HepG2 (cell line): ENCODE data around the gene FGF10. TPM values are rescaled to one million over a fixed set of nuclear protein-coding genes. Genes with fewer than 3 reads are reported as not detected.

ENCODE experiments used
- ATAC-seq: fragments of 200-7000 bp; cut with Tn5 transposase; 3 replicates; pipeline ENCODE4 v1.9.1; 2020; ENCODE audit warnings: mild to moderate bottlenecking, moderate library complexity
- BruUV-seq: library from RNA; stranded (reverse); fragments of 400-500 nt; replicated peaks from 2 replicates; lab custom pipeline; 2021; lab: Mats Ljungman, UMichigan
- CTCF ChIA-PET: fragments of 300-600 bp; formaldehyde crosslinking; extraction: SDS; loops from one replicate; lab custom pipeline; 2021; ENCODE audit warnings: low total read pairs, inconsistent platforms, low intra/inter-chr PET ratio; lab: Yijun Ruan, JAX
- POLR2A ChIA-PET: fragments of 350-600 bp; sonication (Branson Sonifier 250); formaldehyde crosslinking; loops from one replicate; lab custom pipeline; 2020; ENCODE audit warnings: antibody characterized with exemption, inconsistent platforms; lab: Yijun Ruan, JAX
- DNase-seq: peaks from one replicate; pipeline ENCODE4 v3.0.0-alpha.2; 2015; ENCODE audit warnings: low spot score
- FAIRE-seq: peaks from 3 replicates; lab custom pipeline; 2011; peaks lifted over from hg19 to GRCh38; lab: Jason Lieb, UNC
- H2AFZ ChIP-seq: one replicate; pipeline ENCODE4 v1.6.1; 2011; ENCODE audit warnings: low read length, inconsistent platforms
- H3K27ac ChIP-seq: fragments of 300-600 bp; 3 replicates; pipeline ENCODE4 v1.8.0; 2011; ENCODE audit warnings: mixed run types, mild to moderate bottlenecking, mixed read lengths, low read length, inconsistent platforms; ENCODE audit not compliant: insufficient read depth; ENCODE audit errors: extremely low read length
- H3K27me3 ChIP-seq, 2 experiments: fragments of 200-600 bp in 1 of 2; 2 replicates in 1 of 2; 3 replicates in 1 of 2; pipeline versions ENCODE4 v1.6.0 to v1.8.0; 2011; ENCODE audit warnings: low read length in 2 of 2, mild to moderate bottlenecking in 2 of 2, moderate library complexity in 2 of 2, inconsistent platforms in 1 of 2; ENCODE audit not compliant: insufficient read depth in 2 of 2, control insufficient read depth in 1 of 2
- H3K36me3 ChIP-seq, 2 experiments: fragments of 200-600 bp in 1 of 2; replicated peaks in 1 of 2; 2 replicates in 1 of 2; 3 replicates in 1 of 2; pipeline versions ENCODE4 v1.5.1 to v1.8.0; 2011; ENCODE audit warnings: low read length in 2 of 2, inconsistent platforms in 1 of 2; ENCODE audit not compliant: insufficient read depth in 2 of 2, control insufficient read depth in 1 of 2
- H3K4me1 ChIP-seq: 2 replicates; pipeline ENCODE4 v1.5.1; 2012; ENCODE audit warnings: low read length, inconsistent platforms; ENCODE audit not compliant: insufficient read depth
- H3K4me2 ChIP-seq: 2 replicates; pipeline ENCODE4 v1.6.0; 2011; ENCODE audit warnings: low read depth, low read length, inconsistent platforms
- H3K4me3 ChIP-seq, 3 experiments: fragments of 200-600 bp in 1 of 3; sonication (generic), shearing (Covaris generic) in 1 of 3; replicated peaks in 1 of 3; 2 replicates each; pipeline ENCODE4 v1.5.1; 2011 to 2016; ENCODE audit warnings: low read length in 3 of 3, inconsistent platforms in 2 of 3, low read depth in 2 of 3, mild to moderate bottlenecking in 2 of 3, control low read depth in 1 of 3, mixed read lengths in 1 of 3; ENCODE audit not compliant: insufficient read depth in 1 of 3
- H3K79me2 ChIP-seq: one replicate; pipeline ENCODE4 v1.6.1; 2011; ENCODE audit warnings: low read length, inconsistent platforms; ENCODE audit not compliant: insufficient read depth
- H3K9ac ChIP-seq: 2 replicates; pipeline ENCODE4 v1.6.0; 2011; ENCODE audit warnings: mild to moderate bottlenecking, low read depth, low read length, inconsistent platforms; ENCODE audit not compliant: insufficient read depth
- H3K9me3 ChIP-seq: 2 replicates; pipeline ENCODE4 v1.5.1; 2012; ENCODE audit warnings: mild to moderate bottlenecking, low read length
- H4K20me1 ChIP-seq: 2 replicates; pipeline ENCODE4 v1.6.0; 2011; ENCODE audit warnings: inconsistent platforms, mild to moderate bottlenecking, low read length, moderate library complexity; ENCODE audit not compliant: insufficient read depth
- CEBPZ ChIP-seq: IDR thresholded peaks from 2 replicates; pipeline ENCODE4 v1.6.1; 2012; ENCODE audit warnings: low read length, improper control_type of control experiment
- HNF4G ChIP-seq, 2 experiments: sonication (generic) in 1 of 2; formaldehyde crosslinking in 1 of 2; IDR thresholded peaks; 2 replicates each; pipeline versions ENCODE4 v1.4.0 to v1.6.1; 2011 to 2020; ENCODE audit warnings: borderline replicate concordance in 2 of 2, low read depth in 2 of 2, mild to moderate bottlenecking in 2 of 2, low read length in 1 of 2, missing genetic modification reagents in 1 of 2, moderate library complexity in 1 of 2
- IKZF4 ChIP-seq: sonication (generic); formaldehyde crosslinking; IDR thresholded peaks from 2 replicates; pipeline ENCODE4 v1.5.1; 2020; ENCODE audit warnings: borderline replicate concordance, mild to moderate bottlenecking, low read depth, missing genetic modification reagents; ENCODE audit errors: not compliant biosample characterization
- NCOA5 ChIP-seq: sonication (generic); formaldehyde crosslinking; IDR thresholded peaks from 2 replicates; pipeline ENCODE4 v1.4.0; 2020; ENCODE audit warnings: missing genetic modification reagents
- NFYB ChIP-seq: sonication (generic); formaldehyde crosslinking; IDR thresholded peaks from 2 replicates; pipeline ENCODE4 v1.4.0; 2020; ENCODE audit warnings: missing genetic modification reagents
- NKX3-1 ChIP-seq: sonication (generic); formaldehyde crosslinking; IDR thresholded peaks from 2 replicates; pipeline ENCODE4 v1.5.0; 2020; ENCODE audit warnings: missing genetic modification reagents
- NONO ChIP-seq, 2 experiments: fragments of 450-650 bp in 1 of 2; sonication (generic) in 1 of 2; formaldehyde crosslinking in 1 of 2; IDR thresholded peaks in 1 of 2; conservative IDR thresholded peaks in 1 of 2; 2 replicates each; pipeline versions ENCODE4 v1.6.1 to v1.8.0; 2017 to 2022; ENCODE audit warnings: mild to moderate bottlenecking in 1 of 2, missing genetic modification reagents in 1 of 2, moderate library complexity in 1 of 2
- SP4 ChIP-seq: sonication (generic); formaldehyde crosslinking; IDR thresholded peaks from 2 replicates; pipeline ENCODE4 v1.8.1; 2023; ENCODE audit warnings: mild to moderate bottlenecking, missing genetic modification reagents
- ZBTB38 ChIP-seq: sonication (generic); formaldehyde crosslinking; IDR thresholded peaks from 2 replicates; pipeline ENCODE4 v1.5.1; 2020; ENCODE audit warnings: mild to moderate bottlenecking, missing genetic modification reagents
- ZFP90 ChIP-seq: sonication (generic); formaldehyde crosslinking; IDR thresholded peaks from 2 replicates; pipeline ENCODE4 v1.8.0; 2022; ENCODE audit warnings: missing genetic modification reagents, mild to moderate bottlenecking, inconsistent platforms, borderline replicate concordance
- ZNF138 ChIP-seq: sonication (generic); formaldehyde crosslinking; IDR thresholded peaks from 2 replicates; pipeline ENCODE4 v1.5.0; 2020; ENCODE audit warnings: mild to moderate bottlenecking, low read depth, missing genetic modification reagents
- ZNF292 ChIP-seq: sonication (generic); formaldehyde crosslinking; IDR thresholded peaks from 2 replicates; pipeline ENCODE4 v1.8.1; 2022; ENCODE audit warnings: mild to moderate bottlenecking, low read depth, missing genetic modification reagents, borderline replicate concordance
- ZNF772 ChIP-seq: sonication (generic); formaldehyde crosslinking; IDR thresholded peaks from 2 replicates; pipeline ENCODE4 v1.5.0; 2020; ENCODE audit warnings: mild to moderate bottlenecking, missing genetic modification reagents
- ZNF891 ChIP-seq: sonication (generic); formaldehyde crosslinking; IDR thresholded peaks from 2 replicates; pipeline ENCODE4 v1.5.0; 2020; ENCODE audit warnings: mild to moderate bottlenecking, missing genetic modification reagents
- WGBS: methylation state at CpG from one replicate; pipeline ENCODE4 v1.1.6; 2017; ENCODE audit warnings: low lambda C conversion rate; 5-methylcytosine and 5-hydroxymethylcytosine counted together
- in situ Hi-C: cut with HindIII; loops from 2 replicates; pipeline ENCODE4 v1.10.0; 2017; ENCODE audit warnings: low pct_unique_long_range_greater_than_20kb; ENCODE audit not compliant: extremely low pct_ligation_motif_present
- intact Hi-C: fragments of 100-400 bp; cut with micrococcal nuclease; formaldehyde crosslinking; loops from one replicate; pipeline ENCODE4 v1.10.0; 2022; ENCODE audit not compliant: unreplicated experiment
- polyA plus RNA-seq, 8 experiments: library from polyadenylated mRNA; depleted of rRNA in 3 of 8; stranded (reverse) in 7 of 8; unstranded in 1 of 8; fragments of >200 nt; fragmentation: Illumina TruSeq in 4 of 8; extraction: Trizol in 4 of 8; gene quantifications; 2 replicates each; pipeline versions ENCODE4 v1.2.1 to v1.2.3, GENCODE V29; 2011 to 2016; ENCODE audit warnings: low read depth in 4 of 8, missing spikeins in 1 of 8, mixed read lengths in 1 of 8; ENCODE audit not compliant: insufficient read depth in 1 of 8
- total RNA-seq, 5 experiments: library from RNA; depleted of rRNA; stranded (reverse); fragments of >200 nt; fragmentation: Illumina TruSeq; extraction: Trizol; gene quantifications; 2 replicates each; pipeline ENCODE4 v1.2.3, GENCODE V29; 2016; ENCODE audit warnings: low read depth in 1 of 5
- TF ChIP-seq, protein P1 (sequence below): sonication (generic); formaldehyde crosslinking; conservative IDR thresholded peaks from 2 replicates; pipeline ENCODE4 v1.4.0; 2020; ENCODE audit warnings: missing genetic modification reagents
- TF ChIP-seq, protein P2 (sequence below): sonication (generic); formaldehyde crosslinking; IDR thresholded peaks from 2 replicates; pipeline ENCODE4 v1.5.0; 2020; ENCODE audit warnings: mild to moderate bottlenecking, missing genetic modification reagents
- TF ChIP-seq, protein P3 (sequence below): sonication (generic); formaldehyde crosslinking; IDR thresholded peaks from 2 replicates; pipeline ENCODE4 v1.4.0; 2020; ENCODE audit warnings: missing genetic modification reagents

The FGF10 gene
- total and polyA plus RNA-seq, 2 of the 13 experiments (the other 11 are each of a cell fraction or from before 2014, with no cell fraction given): not detected

DNA sequence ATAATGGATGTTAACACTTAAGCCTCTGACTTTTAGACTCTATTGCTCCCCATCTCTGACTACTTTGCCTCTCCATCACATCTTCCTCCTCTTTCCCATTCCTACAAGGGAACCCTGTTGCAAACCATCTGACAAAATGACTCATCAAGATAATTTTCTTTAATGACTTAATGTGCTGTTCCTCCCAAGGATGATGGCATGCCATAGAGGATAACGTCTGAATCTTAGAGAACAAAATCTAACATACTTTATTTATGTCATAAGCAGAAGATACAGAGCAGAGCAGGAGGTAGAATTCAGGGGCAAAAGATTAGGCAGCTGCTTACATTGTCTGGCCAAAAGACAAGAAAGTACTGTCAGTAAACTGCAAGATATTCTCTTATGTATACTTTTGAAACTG lies 76.8 kb downstream of the FGF10 start:
- H3K9ac ChIP-seq: no peak overlapping the region
- TF ChIP-seq ZNF891 (CRISPR knock-in tag) (no peak), ZFP90 (CRISPR knock-in tag) (no peak), ZNF138 (CRISPR knock-in tag) (no peak), NKX3-1 (CRISPR knock-in tag) (no peak), ZNF772 (CRISPR knock-in tag) (no peak), HNF4G (IDR thresholded peaks at IDR 0.05; ENCODE audit: borderline replicate concordance, low read depth, low read length) (no peak), HNF4G (CRISPR knock-in tag; IDR thresholded peaks at IDR 0.05; ENCODE audit: borderline replicate concordance, low read depth) (no peak), ZNF292 (CRISPR knock-in tag) (no peak), NCOA5 (CRISPR knock-in tag) (no peak), ZBTB38 (no peak), CEBPZ (no peak), NONO (IDR thresholded peaks at IDR 0.05) (no peak), NONO (CRISPR knock-in tag; conservative IDR thresholded peaks at IDR 0.05) (no peak), SP4 (CRISPR knock-in tag) (no peak), IKZF4 (CRISPR knock-in tag) (no peak), NFYB (no peak)
- TF ChIP-seq, protein P1, sequence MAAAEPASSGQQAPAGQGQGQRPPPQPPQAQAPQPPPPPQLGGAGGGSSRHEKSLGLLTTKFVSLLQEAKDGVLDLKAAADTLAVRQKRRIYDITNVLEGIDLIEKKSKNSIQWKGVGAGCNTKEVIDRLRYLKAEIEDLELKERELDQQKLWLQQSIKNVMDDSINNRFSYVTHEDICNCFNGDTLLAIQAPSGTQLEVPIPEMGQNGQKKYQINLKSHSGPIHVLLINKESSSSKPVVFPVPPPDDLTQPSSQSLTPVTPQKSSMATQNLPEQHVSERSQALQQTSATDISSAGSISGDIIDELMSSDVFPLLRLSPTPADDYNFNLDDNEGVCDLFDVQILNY (CRISPR knock-in tag): no peak
- TF ChIP-seq, protein P2, sequence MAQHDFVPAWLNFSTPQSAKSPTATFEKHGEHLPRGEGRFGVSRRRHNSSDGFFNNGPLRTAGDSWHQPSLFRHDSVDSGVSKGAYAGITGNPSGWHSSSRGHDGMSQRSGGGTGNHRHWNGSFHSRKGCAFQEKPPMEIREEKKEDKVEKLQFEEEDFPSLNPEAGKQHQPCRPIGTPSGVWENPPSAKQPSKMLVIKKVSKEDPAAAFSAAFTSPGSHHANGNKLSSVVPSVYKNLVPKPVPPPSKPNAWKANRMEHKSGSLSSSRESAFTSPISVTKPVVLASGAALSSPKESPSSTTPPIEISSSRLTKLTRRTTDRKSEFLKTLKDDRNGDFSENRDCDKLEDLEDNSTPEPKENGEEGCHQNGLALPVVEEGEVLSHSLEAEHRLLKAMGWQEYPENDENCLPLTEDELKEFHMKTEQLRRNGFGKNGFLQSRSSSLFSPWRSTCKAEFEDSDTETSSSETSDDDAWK (CRISPR knock-in tag): no peak
- TF ChIP-seq, protein P3, sequence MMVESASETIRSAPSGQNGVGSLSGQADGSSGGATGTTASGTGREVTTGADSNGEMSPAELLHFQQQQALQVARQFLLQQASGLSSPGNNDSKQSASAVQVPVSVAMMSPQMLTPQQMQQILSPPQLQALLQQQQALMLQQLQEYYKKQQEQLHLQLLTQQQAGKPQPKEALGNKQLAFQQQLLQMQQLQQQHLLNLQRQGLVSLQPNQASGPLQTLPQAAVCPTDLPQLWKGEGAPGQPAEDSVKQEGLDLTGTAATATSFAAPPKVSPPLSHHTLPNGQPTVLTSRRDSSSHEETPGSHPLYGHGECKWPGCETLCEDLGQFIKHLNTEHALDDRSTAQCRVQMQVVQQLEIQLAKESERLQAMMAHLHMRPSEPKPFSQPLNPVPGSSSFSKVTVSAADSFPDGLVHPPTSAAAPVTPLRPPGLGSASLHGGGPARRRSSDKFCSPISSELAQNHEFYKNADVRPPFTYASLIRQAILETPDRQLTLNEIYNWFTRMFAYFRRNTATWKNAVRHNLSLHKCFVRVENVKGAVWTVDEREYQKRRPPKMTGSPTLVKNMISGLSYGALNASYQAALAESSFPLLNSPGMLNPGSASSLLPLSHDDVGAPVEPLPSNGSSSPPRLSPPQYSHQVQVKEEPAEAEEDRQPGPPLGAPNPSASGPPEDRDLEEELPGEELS (CRISPR knock-in tag): no peak

More for the DNA sequence above, 76.8 kb downstream of the FGF10 start:
- Histone ChIP-seq H3K4me2 (no peak overlapping the region), H2AFZ (no peak overlapping the region), H4K20me1 (no peaks in the 10 kb centered on the region), H3K36me3 (no peaks in the 10 kb centered on the region), H3K4me3 (no peak overlapping the region), H3K27me3 (no peaks in the 10 kb centered on the region; a peak in 1 of 5 replicates), H3K27ac (no peak overlapping the region), H3K9me3 (no peaks in the 10 kb centered on the region), H3K4me1 (no peaks in the 10 kb centered on the region), H3K79me2 (no peaks in the 10 kb centered on the region)
- DNase-seq: no peak
- no peak for FAIRE-seq
- CTCF ChIA-PET: no interaction called here
- ATAC-seq: no peak
- intact Hi-C loops (no loop called here), in situ Hi-C loops (no loop called here)
- 0% methylated on average over 1 of the region's 1 CpG for WGBS
- POLR2A ChIA-PET: no interaction called here
- BruUV-seq: no TSS peak
